Activated CD8-positive, alpha-beta T cell treated with anti-CD3 and anti-CD28 coated beads, Interleukin-2, amount 10 ng/mL, durations not matched to agents 7 days and 5 days (primary cell): ENCODE measurements around the gene DHX35. TPM values are rescaled to one million over a fixed set of nuclear protein-coding genes. Genes with fewer than 3 reads are reported as not detected.

Experiments used
- ATAC-seq: fragments of 150-1000 bp; cut with Tn5 transposase; one replicate; pipeline ENCODE4 v1.10.0; 2021; ENCODE audit warnings: moderate library complexity
- CTCF ChIA-PET: fragments of 350-600 bp; sonication (Branson Sonifier 250); formaldehyde crosslinking; loops from one replicate; lab custom pipeline; 2021; ENCODE audit warnings: antibody characterized with exemption; lab: Charles Lee
- POLR2A ChIA-PET: fragments of 350-600 bp; sonication (Branson Sonifier 250); formaldehyde crosslinking; loops from one replicate; lab custom pipeline; 2021; ENCODE audit warnings: antibody characterized with exemption; lab: Charles Lee
- DNase-seq: peaks from one replicate; pipeline ENCODE4 v3.0.0-alpha.2; 2020
- H3K27ac Mint-ChIP-seq: one replicate; pipeline ENCODE4 v1.8.0; 2021; ENCODE audit warnings: mild to moderate bottlenecking, mixed read lengths
- H3K27me3 Mint-ChIP-seq: one replicate; pipeline ENCODE4 v1.8.0; 2021; ENCODE audit warnings: low read depth, mixed read lengths
- H3K36me3 Mint-ChIP-seq: one replicate; pipeline ENCODE4 v1.8.0; 2021; ENCODE audit warnings: low read depth, mixed read lengths
- H3K4me1 Mint-ChIP-seq: one replicate; pipeline ENCODE4 v1.8.0; 2021; ENCODE audit warnings: low read depth, mixed read lengths
- H3K4me3 Mint-ChIP-seq: one replicate; pipeline ENCODE4 v1.8.0; 2021; ENCODE audit warnings: mild to moderate bottlenecking, mixed read lengths
- H3K9me3 Mint-ChIP-seq: one replicate; pipeline ENCODE4 v1.8.0; 2022; ENCODE audit warnings: mixed read lengths; ENCODE audit not compliant: insufficient read depth
- total RNA-seq, 2 experiments: library from RNA; stranded (reverse); gene quantifications; one replicate each; pipeline ENCODE4 v1.2.3, GENCODE V29; 2021

The DHX35 gene
- total RNA-seq, 2 experiments from 2014 or later = 10.8 to 11.1 TPM

DNA sequence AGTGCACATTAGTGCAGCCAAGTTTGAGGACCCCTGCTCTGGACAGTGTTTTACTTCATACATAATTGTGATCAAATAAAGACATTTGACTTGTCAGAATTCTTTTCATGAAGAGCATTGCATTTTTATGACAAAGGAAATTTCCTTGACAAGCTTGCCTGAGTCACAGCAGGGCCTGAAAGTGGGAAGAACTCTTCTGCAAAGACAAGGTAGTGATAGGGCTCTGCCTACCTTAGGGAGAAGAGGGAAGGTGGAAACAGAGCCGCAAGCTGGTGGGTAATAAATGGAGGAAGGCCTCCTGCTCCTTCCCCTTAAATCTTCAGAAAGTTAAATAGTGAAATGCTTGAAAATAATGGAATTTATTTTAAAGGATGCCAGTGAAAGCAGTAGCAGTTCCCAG is 118.2 kb downstream of the DHX35 start:
- DNase-seq (no peak), ATAC-seq (no peak)
- H3K4me3 Mint-ChIP-seq = no peak overlapping the region
- H3K9me3 Mint-ChIP-seq = no peaks in the 10 kb centered on the region
- ChIA-PET POLR2A (no interaction called here), CTCF (interaction anchor here (0.8 to 6.4 kb wide), 18 partner anchors 11 to 1883 kb away, joined by 3 to 160 read pairs (median 3); no protein-coding TSS in a partner anchor)
- no peak overlapping the region for H3K27ac Mint-ChIP-seq
- H3K36me3 Mint-ChIP-seq = no peaks in the 10 kb centered on the region
- peaks cover 30% of the 10 kb centered on the region for H3K27me3 Mint-ChIP-seq
- H3K4me1 Mint-ChIP-seq = peaks cover 7% of the 10 kb centered on the region

DNA sequence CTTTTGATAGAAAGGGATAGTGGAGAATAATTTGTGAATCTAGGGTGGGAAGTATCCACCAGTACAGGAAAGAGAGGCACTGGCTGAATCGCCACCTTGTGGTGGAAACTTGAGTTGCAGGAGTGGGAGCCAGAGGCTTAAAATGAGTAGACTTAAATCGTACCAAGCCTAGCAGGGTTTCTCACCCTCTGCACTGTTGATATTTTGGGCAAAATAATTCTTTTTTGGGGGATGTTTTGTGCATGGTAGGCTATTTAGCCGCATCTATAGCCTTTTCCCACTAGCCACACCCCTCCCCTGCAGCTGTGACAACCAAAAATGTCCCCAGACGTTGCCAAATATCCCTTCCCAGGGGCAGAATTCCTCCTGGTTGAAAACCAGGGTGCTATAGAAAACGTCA is 119.1 kb downstream of the DHX35 start:
- H3K4me3 Mint-ChIP-seq = no peak overlapping the region
- DNase-seq = peak; percentile 85
- ChIA-PET POLR2A (no interaction called here), CTCF (interaction anchor here (0.8 to 6.4 kb wide), 13 partner anchors 12 to 201 kb away, joined by 3 to 160 read pairs (median 3); no protein-coding TSS in a partner anchor)
- peaks cover 30% of the 10 kb centered on the region for H3K27me3 Mint-ChIP-seq
- ATAC-seq = peak; percentile 72
- no peak overlapping the region for H3K27ac Mint-ChIP-seq
- H3K36me3 Mint-ChIP-seq = no peaks in the 10 kb centered on the region
- no peaks in the 10 kb centered on the region for H3K9me3 Mint-ChIP-seq
- peaks cover 7% of the 10 kb centered on the region for H3K4me1 Mint-ChIP-seq

DNA sequence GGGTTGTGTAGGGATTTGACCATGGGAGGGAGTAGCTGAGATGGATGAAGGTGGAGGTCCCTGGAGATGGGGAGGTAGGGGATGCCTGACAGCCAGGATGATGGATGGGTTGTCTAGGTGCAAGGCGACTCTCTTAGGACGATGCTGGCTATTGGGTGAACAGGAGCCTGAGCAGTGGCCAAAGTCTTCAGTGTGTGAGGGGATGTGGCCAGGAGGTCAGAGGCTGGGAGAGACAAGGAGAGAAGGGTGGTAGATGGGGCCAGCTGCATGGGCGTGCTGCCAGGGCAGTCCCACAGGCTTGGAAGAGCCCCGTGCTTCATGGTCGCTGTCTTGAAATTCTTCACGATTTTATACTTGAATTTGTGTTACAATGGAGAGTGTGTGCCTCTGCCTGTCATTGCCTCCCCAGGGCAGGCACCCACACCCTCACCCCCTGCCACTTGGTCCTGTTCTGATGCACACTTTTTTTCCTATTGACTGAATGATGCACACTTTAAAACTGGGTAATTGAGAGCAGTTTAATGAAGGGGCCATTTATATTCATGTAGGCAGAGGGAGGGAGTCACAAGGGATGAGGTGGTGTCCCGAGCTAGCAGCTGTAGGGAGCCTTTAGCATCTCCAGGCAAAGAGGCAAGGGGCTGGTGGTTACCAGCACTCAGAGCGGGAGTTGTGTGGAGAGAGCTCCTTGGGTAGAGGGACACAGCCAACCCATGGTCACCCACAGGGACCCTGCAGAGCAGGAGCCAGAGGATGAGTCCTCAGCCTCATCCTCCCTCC is 120.7 kb downstream of the DHX35 start:
- Mint-ChIP-seq H3K4me1 (peaks cover 7% of the 10 kb centered on the region), H3K36me3 (no peaks in the 10 kb centered on the region), H3K4me3 (no peak overlapping the region), H3K27me3 (peaks cover 26% of the 10 kb centered on the region), H3K27ac (no peak overlapping the region), H3K9me3 (no peaks in the 10 kb centered on the region)
- DNase-seq = no peak
- POLR2A ChIA-PET = no interaction called here
- CTCF ChIA-PET = interaction anchor here (0.7 to 6.4 kb wide), 8 partner anchors 8 to 182 kb away, joined by 3 to 160 read pairs (median 3); no protein-coding TSS in a partner anchor
- ATAC-seq = no peak

- H3K4me3 Mint-ChIP-seq = no peak overlapping the region
- peaks cover 21% of the 10 kb centered on the region for H3K27me3 Mint-ChIP-seq
- CTCF ChIA-PET = interaction anchor here (1.6 kb wide), 1 partner anchor 33 kb away, joined by 4 read pairs; no protein-coding TSS in a partner anchor
- DNase-seq (no peak), ATAC-seq (no peak)
- no peak overlapping the region for H3K27ac Mint-ChIP-seq
- POLR2A ChIA-PET = no interaction called here
- peaks cover 3% of the 10 kb centered on the region for H3K4me1 Mint-ChIP-seq
- no peaks in the 10 kb centered on the region for H3K36me3 Mint-ChIP-seq
- H3K9me3 Mint-ChIP-seq = no peaks in the 10 kb centered on the region
Observed at GRCh38 chr20:39083761-39084160, 121.6 kb downstream of the DHX35 start.

DNA sequence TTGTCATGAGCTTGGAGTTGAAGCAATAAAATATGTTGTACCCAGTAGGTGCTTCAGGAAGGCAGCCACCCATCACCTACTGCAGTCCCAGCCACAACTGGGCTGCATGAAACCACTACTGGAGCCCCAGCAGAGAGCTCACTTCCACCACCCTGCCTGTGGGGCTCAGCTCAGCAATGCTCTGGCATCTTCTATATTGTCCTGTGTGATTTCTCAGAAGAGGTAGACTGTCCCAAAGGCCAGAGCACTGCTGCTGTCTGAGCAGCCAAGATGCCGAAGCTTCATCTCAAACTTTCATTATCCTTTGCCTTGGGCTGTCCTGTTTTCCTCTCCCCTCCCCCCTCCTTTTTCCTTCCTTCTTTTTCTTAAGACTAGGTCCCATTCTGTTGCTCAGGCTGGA is 126.9 kb downstream of the DHX35 start:
- ATAC-seq (peak; percentile 85), DNase-seq (no peak)
- POLR2A ChIA-PET = no interaction called here
- Mint-ChIP-seq H3K36me3 (no peaks in the 10 kb centered on the region), H3K9me3 (no peaks in the 10 kb centered on the region), H3K4me3 (no peak overlapping the region), H3K27ac (no peak overlapping the region), H3K4me1 (no peaks in the 10 kb centered on the region), H3K27me3 (peaks cover 5% of the 10 kb centered on the region)
- CTCF ChIA-PET = interaction anchor here (1.3 kb wide), 2 partner anchors 10 to 39 kb away, joined by 3 read pairs; no protein-coding TSS in a partner anchor

Other genes starting within 250 kb of the DHX35 start
- not detected for gene SLC32A1, start 237.9 kb upstream of the DHX35 start, total RNA-seq
- 1 to 10 TPM; 8.4 to 9.2 TPM for gene ACTR5, start 213.9 kb upstream of the DHX35 start, total RNA-seq
- gene PPP1R16B, start 156.6 kb upstream of the DHX35 start, total RNA-seq = 10 to 100 TPM; 63.4 to 65.1 TPM
- gene FAM83D, start 35.9 kb upstream of the DHX35 start, total RNA-seq = 10 to 100 TPM; 24.9 to 25.6 TPM